HepG2 (cell line): Measurements from ENCODE around the gene XRCC5.

ENCODE experiments used
- CTCF ChIP-seq: sonication (generic); formaldehyde crosslinking; IDR thresholded peaks from 2 replicates; pipeline ENCODE4 v1.5.0; 2020; ENCODE audit warnings: mild to moderate bottlenecking, missing genetic modification reagents, moderate library complexity
- EP300 ChIP-seq, 3 experiments: sonication (generic) in 1 of 3; formaldehyde crosslinking in 1 of 3; IDR thresholded peaks; 2 replicates each; pipeline versions ENCODE4 v1.5.1 to v1.6.1; 2011 to 2020; ENCODE audit warnings: low read depth in 2 of 3, low read length in 2 of 3, borderline replicate concordance in 1 of 3, improper control_type of control experiment in 1 of 3, mild to moderate bottlenecking in 1 of 3, missing genetic modification reagents in 1 of 3, moderate library complexity in 1 of 3
- MAX ChIP-seq: IDR thresholded peaks from 2 replicates; pipeline ENCODE4 v1.6.1; 2012; ENCODE audit warnings: inconsistent platforms
- NCOR1 ChIP-seq: fragments of 200-600 bp; sonication (generic); IDR thresholded peaks from 2 replicates; pipeline ENCODE4 v1.7.0; 2017; ENCODE audit warnings: antibody characterized with exemption, low read length, borderline replicate concordance
- ZNF670 ChIP-seq: sonication (generic); formaldehyde crosslinking; IDR thresholded peaks from 2 replicates; pipeline ENCODE4 v1.8.0; 2022; ENCODE audit warnings: mild to moderate bottlenecking, missing genetic modification reagents, borderline replicate concordance

- TF ChIP-seq MAX (no peak), EP300 (IDR thresholded peaks at IDR 0.05; ENCODE audit: low read depth in 2 of 2, low read length in 2 of 2) (no peak), EP300 (CRISPR knock-in tag; IDR thresholded peaks at IDR 0.05; ENCODE audit: borderline replicate concordance) (no peak), CTCF (CRISPR knock-in tag) (no peak), NCOR1 (no peak), ZNF670 (CRISPR knock-in tag) (no peak)
Measured at GRCh38 chr2:216181351-216181750, 72.2 kb downstream of the XRCC5 start.
